IPS DF 6.9 (cell line): ENCODE data around the gene SLC26A3.

Experiments
- DNase-seq: peaks from one replicate; pipeline ENCODE4 v3.0.0-alpha.2; 2013; ENCODE audit warnings: low read depth, low spot score
- H3K27ac ChIP-seq: one replicate; pipeline ENCODE4 v1.5.1; 2013; ENCODE audit warnings: low read length, control low read depth
- H3K27me3 ChIP-seq: 2 replicates; pipeline ENCODE4 v1.6.1; 2013; ENCODE audit warnings: mild to moderate bottlenecking, low read length; ENCODE audit not compliant: control insufficient read depth, insufficient read depth
- H3K36me3 ChIP-seq: 2 replicates; pipeline ENCODE4 v1.6.1; 2013; ENCODE audit warnings: low read length; ENCODE audit not compliant: control insufficient read depth, insufficient read depth
- H3K4me1 ChIP-seq: 2 replicates; pipeline ENCODE4 v1.6.1; 2013; ENCODE audit warnings: low read length; ENCODE audit not compliant: control insufficient read depth, insufficient read depth
- H3K4me3 ChIP-seq: 2 replicates; pipeline ENCODE4 v1.5.1; 2013; ENCODE audit warnings: mild to moderate bottlenecking, low read length
- H3K9me3 ChIP-seq: 2 replicates; pipeline ENCODE4 v1.6.1; 2013; ENCODE audit warnings: low read length, inconsistent platforms; ENCODE audit not compliant: control insufficient read depth, insufficient read depth
- WGBS: extraction: QIAGEN DNeasy Blood & Tissue Kit; methylation state at CpG from one replicate; pipeline ENCODE4 v1.1.7; 2013; ENCODE audit warnings: mixed read lengths, missing lambda C conversion rate; ENCODE audit not compliant: insufficient read length, insufficient coverage; 5-methylcytosine and 5-hydroxymethylcytosine counted together

Gene SLC26A3

DNA sequence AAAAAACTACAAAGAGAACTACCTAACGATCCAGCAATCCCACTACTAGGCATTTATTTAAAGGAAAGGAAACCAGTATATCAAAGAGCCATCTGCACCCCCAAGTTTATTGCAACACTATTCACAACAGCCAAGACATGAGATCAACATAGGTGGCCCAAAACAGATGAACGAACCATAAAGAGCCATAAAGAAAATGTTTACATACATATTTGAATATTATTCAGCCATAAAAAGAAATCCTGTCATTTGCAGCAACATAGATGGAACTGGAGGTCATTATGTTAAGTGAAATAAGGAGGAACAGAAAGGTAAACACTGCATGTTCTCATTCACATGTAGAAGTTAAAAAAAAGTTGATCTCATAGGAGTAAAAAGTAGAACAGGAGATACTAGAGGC lies 15.6 kb upstream of the SLC26A3 start:
- Histone ChIP-seq H3K27me3 (no peaks in the 10 kb centered on the region), H3K4me3 (no peak overlapping the region), H3K36me3 (no peaks in the 10 kb centered on the region), H3K27ac (no peak overlapping the region), H3K4me1 (no peaks in the 10 kb centered on the region), H3K9me3 (no peaks in the 10 kb centered on the region)
- DNase-seq: no peak
- WGBS: no CpG with 5 or more reads among the region's 2 CpGs

GRCh38 chr7:107816011-107816566 lies 13.1 kb upstream of the SLC26A3 start:
- Histone ChIP-seq H3K27ac (no peak overlapping the region), H3K27me3 (no peaks in the 10 kb centered on the region), H3K36me3 (no peaks in the 10 kb centered on the region), H3K4me1 (no peaks in the 10 kb centered on the region), H3K4me3 (no peak overlapping the region), H3K9me3 (no peaks in the 10 kb centered on the region)
- no peak for DNase-seq
- no CpG with 5 or more reads among the region's 6 CpGs for WGBS

- Histone ChIP-seq H3K27ac (no peak overlapping the region), H3K27me3 (no peaks in the 10 kb centered on the region), H3K36me3 (no peaks in the 10 kb centered on the region), H3K9me3 (no peaks in the 10 kb centered on the region), H3K4me3 (no peak overlapping the region), H3K4me1 (no peaks in the 10 kb centered on the region)
- DNase-seq: no peak
- no CpG with 5 or more reads among the region's 4 CpGs for WGBS
These were observed 12.3 kb upstream of the SLC26A3 start for GRCh38 chr7:107815254-107815882.

DNA sequence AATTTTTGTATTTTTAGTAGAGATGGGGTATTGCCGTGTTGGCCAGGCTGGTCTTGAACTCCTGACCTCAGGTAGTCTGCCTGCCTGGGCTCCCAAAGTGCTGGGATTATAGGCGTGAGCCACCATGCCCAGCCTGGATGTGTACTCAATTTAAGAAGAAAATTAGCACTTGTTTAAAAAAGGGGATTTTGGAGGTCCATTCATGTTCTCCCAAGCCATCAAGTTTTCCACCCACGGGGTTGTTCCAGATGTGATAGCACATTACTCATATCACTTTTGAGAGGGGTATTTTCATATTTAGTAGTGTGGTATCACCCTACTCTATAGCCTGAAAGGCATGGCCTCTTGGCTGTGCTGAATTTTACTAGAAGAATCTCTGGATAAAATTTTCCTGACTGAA lies 10.5 kb upstream of the SLC26A3 start:
- H3K36me3 ChIP-seq: no peaks in the 10 kb centered on the region
- no peak overlapping the region for H3K27ac ChIP-seq
- no peak overlapping the region for H3K4me3 ChIP-seq
- H3K4me1 ChIP-seq: no peaks in the 10 kb centered on the region
- H3K9me3 ChIP-seq: no peaks in the 10 kb centered on the region
- no peak for DNase-seq
- WGBS: no CpG with 5 or more reads among the region's 3 CpGs
- no peaks in the 10 kb centered on the region for H3K27me3 ChIP-seq

GRCh38 chr7:107811934-107812333 lies 8.9 kb upstream of the SLC26A3 start:
- H3K9me3 ChIP-seq: no peaks in the 10 kb centered on the region
- no peak for DNase-seq
- no peaks in the 10 kb centered on the region for H3K36me3 ChIP-seq
- H3K27me3 ChIP-seq: no peaks in the 10 kb centered on the region
- no peaks in the 10 kb centered on the region for H3K4me1 ChIP-seq
- no peak overlapping the region for H3K27ac ChIP-seq
- no peak overlapping the region for H3K4me3 ChIP-seq
- WGBS: no CpG with 5 or more reads among the region's 5 CpGs

- Histone ChIP-seq H3K27me3 (no peaks in the 10 kb centered on the region), H3K4me1 (no peaks in the 10 kb centered on the region), H3K27ac (no peak overlapping the region), H3K9me3 (no peaks in the 10 kb centered on the region), H3K36me3 (no peaks in the 10 kb centered on the region), H3K4me3 (no peak overlapping the region)
- DNase-seq: no peak
- no CpG with 5 or more reads among the region's 3 CpGs for WGBS
These were observed 7.6 kb upstream of the SLC26A3 start for GRCh38 chr7:107810626-107811025.

GRCh38 chr7:107809179-107809578 lies 6.2 kb upstream of the SLC26A3 start:
- H3K27me3 ChIP-seq: no peaks in the 10 kb centered on the region
- DNase-seq: no peak
- H3K9me3 ChIP-seq: no peaks in the 10 kb centered on the region
- H3K4me1 ChIP-seq: no peaks in the 10 kb centered on the region
- WGBS: no CpG with 5 or more reads among the region's 4 CpGs
- no peak overlapping the region for H3K4me3 ChIP-seq
- H3K27ac ChIP-seq: no peak overlapping the region
- no peaks in the 10 kb centered on the region for H3K36me3 ChIP-seq

DNA sequence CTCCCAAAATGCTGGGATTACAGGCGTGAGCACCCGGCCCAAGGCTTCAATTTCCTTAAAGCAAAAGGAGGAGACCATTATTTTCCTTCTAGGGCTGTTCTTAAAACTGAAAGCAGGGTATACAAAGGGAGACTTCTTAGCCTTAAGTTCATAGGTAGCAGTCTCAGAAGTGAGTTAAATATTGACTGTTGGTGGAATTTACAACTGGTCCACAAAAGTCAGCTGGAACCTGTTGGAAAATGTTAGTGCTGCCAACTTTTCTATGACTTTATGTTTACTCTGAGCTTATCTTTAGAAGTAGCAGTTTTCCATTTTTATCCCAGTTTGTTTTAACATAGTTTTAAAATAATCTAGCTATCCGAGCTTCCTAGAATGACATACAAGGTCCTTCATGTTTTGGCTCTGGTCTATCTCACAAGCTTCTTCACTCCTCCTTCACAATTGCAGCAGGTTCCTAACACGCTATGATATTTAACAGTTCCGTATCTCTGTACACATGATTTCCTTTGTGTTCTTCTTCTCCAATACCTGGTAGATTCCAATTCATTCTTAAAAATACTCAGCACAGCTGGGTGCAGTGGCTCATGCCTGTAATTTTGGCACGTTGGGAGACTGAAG lies 3.3 kb downstream of the SLC26A3 start:
- no peak overlapping the region for H3K27ac ChIP-seq

GRCh38 chr7:107792364-107792763 lies 10.7 kb downstream of the SLC26A3 start:
- H3K36me3 ChIP-seq: no peaks in the 10 kb centered on the region
- no CpG with 5 or more reads among the region's 6 CpGs for WGBS

More for the DNA sequence above, 3.3 kb downstream of the SLC26A3 start:
- no peaks in the 10 kb centered on the region for H3K9me3 ChIP-seq
- H3K4me3 ChIP-seq: no peak overlapping the region
- no peaks in the 10 kb centered on the region for H3K4me1 ChIP-seq
- no CpG with 5 or more reads among the region's 6 CpGs for WGBS
- H3K36me3 ChIP-seq: no peaks in the 10 kb centered on the region
- H3K27me3 ChIP-seq: no peaks in the 10 kb centered on the region
- DNase-seq: no peak

GRCh38 chr7:107789647-107790046 lies 13.4 kb downstream of the SLC26A3 start:
- H3K36me3 ChIP-seq: no peaks in the 10 kb centered on the region
- WGBS: no CpG with 5 or more reads among the region's 6 CpGs
- no peak for DNase-seq
- H3K27me3 ChIP-seq: no peaks in the 10 kb centered on the region
- no peaks in the 10 kb centered on the region for H3K9me3 ChIP-seq
- H3K4me1 ChIP-seq: peaks cover 1% of the 10 kb centered on the region; the same call in 1 of the 2 replicates
- no peak overlapping the region for H3K27ac ChIP-seq
- no peak overlapping the region for H3K4me3 ChIP-seq

More at GRCh38 chr7:107792364-107792763, 10.7 kb downstream of the SLC26A3 start:
- H3K4me1 ChIP-seq: peaks cover 1% of the 10 kb centered on the region; the same call in 1 of the 2 replicates
- H3K9me3 ChIP-seq: no peaks in the 10 kb centered on the region
- no peak for DNase-seq
- no peak overlapping the region for H3K27ac ChIP-seq
- H3K27me3 ChIP-seq: no peaks in the 10 kb centered on the region
- H3K4me3 ChIP-seq: no peak overlapping the region
